RWPE2 (cell line): Measurements from ENCODE around the gene AFAP1L2.

Source experiments
- ATAC-seq: fragments of 200-7000 bp; cut with Tn5 transposase; 3 replicates; pipeline ENCODE4 v1.9.1; 2021; ENCODE audit warnings: low read depth
- DNase-seq: peaks from one replicate; pipeline ENCODE4 v3.0.0-alpha.2; 2020; ENCODE audit warnings: low spot score
- H3K27ac ChIP-seq: fragments of 450-650 bp; 2 replicates; pipeline ENCODE4 v1.5.1; 2017; ENCODE audit warnings: mild to moderate bottlenecking; ENCODE audit not compliant: poor library complexity, severe bottlenecking
- H3K27me3 ChIP-seq: fragments of 250-450 bp; sonication (Bioruptor Pico); 2 replicates; pipeline ENCODE4 v1.5.1; 2021; ENCODE audit warnings: mild to moderate bottlenecking, moderate library complexity; ENCODE audit not compliant: insufficient read depth, poor library complexity, severe bottlenecking
- H3K36me3 ChIP-seq: fragments of 250-450 bp; sonication (Bioruptor Pico); 2 replicates; pipeline ENCODE4 v1.5.1; 2020; ENCODE audit warnings: low read depth, mild to moderate bottlenecking, moderate library complexity
- H3K4me1 ChIP-seq: fragments of 250-450 bp; sonication (Bioruptor Pico); 2 replicates; pipeline ENCODE4 v1.5.1; 2021; ENCODE audit warnings: mild to moderate bottlenecking, moderate library complexity; ENCODE audit not compliant: insufficient read depth, poor library complexity, severe bottlenecking
- H3K4me3 ChIP-seq: fragments of 250-450 bp; sonication (Bioruptor Pico); 2 replicates; pipeline ENCODE4 v1.5.1; 2021; ENCODE audit warnings: mild to moderate bottlenecking, moderate library complexity; ENCODE audit not compliant: severe bottlenecking
- H3K9me3 ChIP-seq: fragments of 250-450 bp; sonication (Bioruptor Pico); 2 replicates; pipeline ENCODE4 v1.5.1; 2021; ENCODE audit warnings: mild to moderate bottlenecking, moderate library complexity; ENCODE audit not compliant: severe bottlenecking
- CTCF ChIP-seq: fragments of 450-650 bp; IDR thresholded peaks from one replicate; pipeline ENCODE4 v1.5.1; 2017; ENCODE audit warnings: mild to moderate bottlenecking, moderate library complexity; ENCODE audit not compliant: poor library complexity, severe bottlenecking

Gene AFAP1L2

GRCh38 chr10:114412907-114413797, 8.8 kb upstream of the AFAP1L2 start:
- TF ChIP-seq CTCF = no peak
- Histone ChIP-seq H3K9me3 (no peaks in the 10 kb centered on the region), H3K27me3 (no peaks in the 10 kb centered on the region), H3K4me3 (no peak overlapping the region), H3K36me3 (no peaks in the 10 kb centered on the region), H3K27ac (peak overlapping the region; percentile 70), H3K4me1 (peaks cover 12% of the 10 kb centered on the region)
- ATAC-seq = peak; percentile 97
- DNase-seq = peak; percentile 85

GRCh38 chr10:114408968-114409444, 4.7 kb upstream of the AFAP1L2 start:
- Histone ChIP-seq H3K4me1 (peaks cover 12% of the 10 kb centered on the region), H3K27me3 (no peaks in the 10 kb centered on the region), H3K27ac (no peak overlapping the region), H3K9me3 (no peaks in the 10 kb centered on the region), H3K4me3 (no peak overlapping the region), H3K36me3 (no peaks in the 10 kb centered on the region)
- ATAC-seq (no peak), DNase-seq (no peak)
- no peak for TF ChIP-seq CTCF

GRCh38 chr10:114408112-114408967, 4.0 kb upstream of the AFAP1L2 start:
- no peak for ATAC-seq
- Histone ChIP-seq H3K9me3 (no peaks in the 10 kb centered on the region), H3K27me3 (no peaks in the 10 kb centered on the region), H3K4me3 (no peak overlapping the region), H3K36me3 (no peaks in the 10 kb centered on the region), H3K4me1 (peaks cover 9% of the 10 kb centered on the region), H3K27ac (no peak overlapping the region)
- no peak for TF ChIP-seq CTCF
- DNase-seq = no peak

- no peak for ATAC-seq
- H3K9me3 ChIP-seq = no peaks in the 10 kb centered on the region
- H3K27me3 ChIP-seq = no peaks in the 10 kb centered on the region
- no peak for DNase-seq
- H3K4me3 ChIP-seq = no peak overlapping the region
- peaks cover 13% of the 10 kb centered on the region for H3K4me1 ChIP-seq
- TF ChIP-seq CTCF = no peak
- no peaks in the 10 kb centered on the region for H3K36me3 ChIP-seq
- no peak overlapping the region for H3K27ac ChIP-seq
Measured at GRCh38 chr10:114406455-114406854, 2.2 kb upstream of the AFAP1L2 start.
